CD14-positive monocyte (primary cell): ENCODE measurements around the gene POLR3C. TPM values are rescaled to one million over a fixed set of nuclear protein-coding genes. Genes with fewer than 3 reads are reported as not detected.
A peak's percentile ranks its signal among the peaks of the same experiment; 100 is the strongest.

Experiments
- DNase-seq, 3 donors: peaks; one replicate each; pipeline ENCODE4 v3.0.0-alpha.2; 2011 to 2022
- H2AFZ ChIP-seq: 2 replicates; pipeline ENCODE4 v1.6.0; 2012; ENCODE audit warnings: mild to moderate bottlenecking, low read depth, low read length, inconsistent platforms; ENCODE audit not compliant: insufficient read depth, poor library complexity, severe bottlenecking
- H3K27ac ChIP-seq, 2 donors: 1 replicate in 1 of 2; 2 replicates in 1 of 2; pipeline ENCODE4 v1.5.1; 2012 to 2013; ENCODE audit warnings: low read length in 2 of 2, control low read depth in 1 of 2, inconsistent platforms in 1 of 2, low read depth in 1 of 2, mild to moderate bottlenecking in 1 of 2
- H3K27me3 ChIP-seq, 2 donors: one replicate each; pipeline versions ENCODE4 v1.6.0 to v1.6.1; 2011 to 2013; ENCODE audit warnings: low read length in 2 of 2; ENCODE audit not compliant: control insufficient read depth in 2 of 2, insufficient read depth in 2 of 2
- H3K36me3 ChIP-seq, 2 donors: replicated peaks in 1 of 2; 1 replicate in 1 of 2; 2 replicates in 1 of 2; pipeline versions ENCODE4 v1.5.1 to v1.6.1; 2012 to 2013; ENCODE audit warnings: low read length in 2 of 2, control low read depth in 1 of 2, inconsistent platforms in 1 of 2, mild to moderate bottlenecking in 1 of 2; ENCODE audit not compliant: insufficient read depth in 2 of 2, control insufficient read depth in 1 of 2
- H3K4me1 ChIP-seq, 2 donors: 1 replicate in 1 of 2; 2 replicates in 1 of 2; pipeline versions ENCODE4 v1.5.1 to v1.6.1; 2012 to 2013; ENCODE audit warnings: low read length in 2 of 2, control low read depth in 1 of 2, inconsistent platforms in 1 of 2, mild to moderate bottlenecking in 1 of 2, moderate library complexity in 1 of 2; ENCODE audit not compliant: insufficient read depth in 2 of 2, control insufficient read depth in 1 of 2
- H3K4me2 ChIP-seq: replicated peaks from 2 replicates; pipeline ENCODE3; 2012; ENCODE audit warnings: low read length, moderate library complexity, mild to moderate bottlenecking; ENCODE audit not compliant: poor library complexity, severe bottlenecking; ENCODE audit errors: extremely low read depth
- H3K4me3 ChIP-seq, 3 experiments: fragments of 200-600 bp in 1 of 3; sonication (generic) in 1 of 3; replicated peaks in 1 of 3; 1 replicate in 2 of 3; 2 replicates in 1 of 3; pipeline ENCODE4 v1.5.1; 2011 to 2013; ENCODE audit warnings: low read length in 3 of 3, mild to moderate bottlenecking in 3 of 3, control low read depth in 2 of 3, low read depth in 2 of 3, inconsistent platforms in 1 of 3, moderate library complexity in 1 of 3
- H3K79me2 ChIP-seq: 2 replicates; pipeline ENCODE4 v1.6.0; 2012; ENCODE audit warnings: mild to moderate bottlenecking, control low read depth, inconsistent platforms, low read length, moderate library complexity; ENCODE audit not compliant: insufficient read depth
- H3K9ac ChIP-seq: 2 replicates; pipeline ENCODE4 v1.6.0; 2017; ENCODE audit warnings: low read length, mild to moderate bottlenecking; ENCODE audit not compliant: insufficient read depth, poor library complexity, severe bottlenecking
- H3K9me3 ChIP-seq, 2 donors: replicated peaks in 1 of 2; 1 replicate in 1 of 2; 2 replicates in 1 of 2; pipeline versions ENCODE4 v1.5.1 to v1.6.1; 2012 to 2013; ENCODE audit warnings: low read length in 2 of 2, control low read depth in 1 of 2; ENCODE audit not compliant: control insufficient read depth in 1 of 2, insufficient read depth in 1 of 2
- H4K20me1 ChIP-seq: 2 replicates; pipeline ENCODE4 v1.6.0; 2012; ENCODE audit warnings: mild to moderate bottlenecking, low read length, control low read depth, moderate library complexity; ENCODE audit not compliant: insufficient read depth
- H3K27ac Mint-ChIP-seq, 7 donors: one replicate each; pipeline ENCODE4 v1.8.0; 2020; ENCODE audit warnings: mild to moderate bottlenecking in 7 of 7, mixed read lengths in 7 of 7, moderate library complexity in 6 of 7, inconsistent platforms in 2 of 7
- H3K27me3 Mint-ChIP-seq, 3 donors: one replicate each; pipeline ENCODE4 v1.8.0; 2021 to 2022; ENCODE audit warnings: low read depth in 3 of 3, mild to moderate bottlenecking in 3 of 3, mixed read lengths in 3 of 3, moderate library complexity in 3 of 3, inconsistent platforms in 1 of 3
- H3K36me3 Mint-ChIP-seq, 2 donors: one replicate each; pipeline ENCODE4 v1.8.0; 2020; ENCODE audit warnings: mixed read lengths in 2 of 2, inconsistent platforms in 1 of 2, mild to moderate bottlenecking in 1 of 2
- H3K4me1 Mint-ChIP-seq: one replicate; pipeline ENCODE4 v1.8.0; 2020; ENCODE audit warnings: mild to moderate bottlenecking, mixed read lengths
- H3K4me3 Mint-ChIP-seq, 2 donors: one replicate each; pipeline ENCODE4 v1.8.0; 2020; ENCODE audit warnings: mild to moderate bottlenecking in 2 of 2, mixed read lengths in 2 of 2, moderate library complexity in 1 of 2
- H3K9me3 Mint-ChIP-seq, 7 donors: one replicate each; pipeline ENCODE4 v1.8.0; 2020 to 2022; ENCODE audit warnings: mixed read lengths in 7 of 7, mild to moderate bottlenecking in 6 of 7, moderate library complexity in 6 of 7, inconsistent platforms in 2 of 7
- WGBS: methylation state at CpG from one replicate; pipeline ENCODE4 v1.1.5; 2013; ENCODE audit warnings: missing lambda C conversion rate; ENCODE audit not compliant: insufficient coverage; 5-methylcytosine and 5-hydroxymethylcytosine counted together
- intact Hi-C, 2 donors: fragments of 100-400 bp; cut with micrococcal nuclease; formaldehyde crosslinking; loops; one replicate each; pipeline versions ENCODE4 v1.15.0 to v1.15.1; 2023
- polyA plus RNA-seq, 3 donors: library from polyadenylated mRNA; depleted of rRNA in 1 of 3; unstranded in 2 of 3; stranded (reverse) in 1 of 3; fragments of 300-500 nt in 2 of 3; fragments of >200 nt in 1 of 3; fragmentation: Illumina TruSeq in 2 of 3; gene quantifications; 1 replicate in 2 of 3; 2 replicates in 1 of 3; pipeline ENCODE4 v1.2.3, GENCODE V29; 2012 to 2021
- TF ChIP-seq, protein P1 (sequence below): fragments of 200-600 bp; IDR thresholded peaks from one replicate; pipeline ENCODE4 v1.8.0; 2022; ENCODE audit warnings: antibody characterized with exemption, mild to moderate bottlenecking

POLR3C gene
- polyA plus RNA-seq, 3 donors = 23.5 to 41.3 (median 30.5) TPM

DNA sequence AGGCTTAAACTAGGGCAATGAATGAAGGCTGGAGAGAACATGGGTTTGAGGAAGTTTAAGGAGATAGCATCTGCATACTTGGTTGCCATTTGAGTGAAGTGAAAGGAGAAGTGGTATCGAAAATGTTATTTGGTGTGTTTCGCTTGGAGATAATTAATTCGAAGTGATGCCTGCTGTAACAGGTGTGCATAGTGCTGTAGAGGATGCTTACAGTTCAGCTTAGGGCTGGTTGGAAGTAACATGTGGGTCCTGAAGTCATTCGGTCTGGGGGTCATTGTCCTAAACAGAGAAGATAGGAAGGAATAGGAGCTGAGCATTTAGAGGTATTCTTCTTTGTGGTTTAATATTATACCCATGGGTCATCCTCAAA lies 21.1 kb downstream of the POLR3C start:
- peak in 2 of 3 donors; percentile 40 to 45 for DNase-seq
- Histone ChIP-seq H4K20me1 (no peaks in the 10 kb centered on the region), H3K27ac (peak overlapping the region; percentile 63 to 90), H3K4me1 (peaks cover 19 to 25% of the 10 kb centered on the region in 2 donors), H3K36me3 (peaks cover 43 to 65% of the 10 kb centered on the region in 2 donors), H3K4me2 (peak overlapping the region; percentile 99), H3K9ac (peak overlapping the region; percentile 79), H3K79me2 (no peaks in the 10 kb centered on the region), H2AFZ (peak overlapping the region; percentile 98), H3K4me3 (peak overlapping the region; percentile 72 to 98 (median 88)), H3K27me3 (no peaks in the 10 kb centered on the region), H3K9me3 (no peaks in the 10 kb centered on the region)
- WGBS = 0% methylated on average over 3 of the region's 4 CpGs
- Mint-ChIP-seq H3K4me1 (peaks cover 6% of the 10 kb centered on the region), H3K9me3 (no peaks in the 10 kb centered on the region), H3K4me3 (no peak overlapping the region), H3K36me3 (peaks cover 44 to 50% of the 10 kb centered on the region in 2 donors), H3K27ac (no peak overlapping the region), H3K27me3 (peaks cover 0 to 3% (median 0%) of the 10 kb centered on the region in 3 donors)
- intact Hi-C loops = loop anchor here (5.0 kb wide), 2 partner anchors 42 to 172 kb away; partner anchors contain the start of gene ANKRD35 (in 1 of the 2)
- TF ChIP-seq, protein P1, sequence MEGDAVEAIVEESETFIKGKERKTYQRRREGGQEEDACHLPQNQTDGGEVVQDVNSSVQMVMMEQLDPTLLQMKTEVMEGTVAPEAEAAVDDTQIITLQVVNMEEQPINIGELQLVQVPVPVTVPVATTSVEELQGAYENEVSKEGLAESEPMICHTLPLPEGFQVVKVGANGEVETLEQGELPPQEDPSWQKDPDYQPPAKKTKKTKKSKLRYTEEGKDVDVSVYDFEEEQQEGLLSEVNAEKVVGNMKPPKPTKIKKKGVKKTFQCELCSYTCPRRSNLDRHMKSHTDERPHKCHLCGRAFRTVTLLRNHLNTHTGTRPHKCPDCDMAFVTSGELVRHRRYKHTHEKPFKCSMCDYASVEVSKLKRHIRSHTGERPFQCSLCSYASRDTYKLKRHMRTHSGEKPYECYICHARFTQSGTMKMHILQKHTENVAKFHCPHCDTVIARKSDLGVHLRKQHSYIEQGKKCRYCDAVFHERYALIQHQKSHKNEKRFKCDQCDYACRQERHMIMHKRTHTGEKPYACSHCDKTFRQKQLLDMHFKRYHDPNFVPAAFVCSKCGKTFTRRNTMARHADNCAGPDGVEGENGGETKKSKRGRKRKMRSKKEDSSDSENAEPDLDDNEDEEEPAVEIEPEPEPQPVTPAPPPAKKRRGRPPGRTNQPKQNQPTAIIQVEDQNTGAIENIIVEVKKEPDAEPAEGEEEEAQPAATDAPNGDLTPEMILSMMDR = no peak

DNA sequence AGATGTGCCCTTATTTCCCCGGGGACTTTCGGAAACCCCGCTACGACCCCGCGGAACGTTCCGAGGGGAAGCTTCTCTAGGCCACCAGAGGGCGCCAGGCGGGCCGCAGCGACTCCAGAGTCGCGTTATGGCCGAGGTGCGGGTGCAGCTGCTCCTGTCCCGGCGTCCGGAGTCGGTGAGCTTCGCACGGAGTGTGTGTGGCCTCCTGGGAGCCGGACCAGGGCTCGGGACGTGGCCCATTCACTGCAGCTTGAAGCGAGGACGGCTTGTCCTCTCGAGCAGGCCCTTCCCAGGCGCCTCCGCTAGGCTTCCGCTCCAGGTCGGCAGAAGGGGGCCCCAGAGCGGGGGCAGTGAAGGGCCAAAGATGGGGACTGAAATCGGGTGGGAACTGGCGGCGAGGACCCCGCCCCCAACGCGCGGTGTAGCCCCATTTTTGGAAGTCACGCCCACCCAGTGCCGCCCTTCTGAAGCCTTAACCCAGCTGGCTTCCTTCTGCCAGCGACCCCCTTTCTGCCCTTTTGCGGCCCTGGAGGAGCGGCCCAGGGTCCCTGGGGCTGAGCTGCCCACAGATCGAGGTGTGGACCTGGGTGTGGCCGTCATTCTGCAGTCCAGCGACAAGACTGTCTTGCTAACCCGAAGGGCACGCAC lies 21.6 kb downstream of the POLR3C start, which contains the start of gene NUDT17:
Gene NUDT17, plus strand, starts transcription at position 117 of the 648 bp plus-strand sequence. Its CDS starts 11 bp downstream, at position 128.
- intact Hi-C loops = loop anchor here (1.0 to 5.0 kb wide), 3 partner anchors 42 to 172 kb away; partner anchors contain the start of gene ANKRD35 (in 1 of the 2)
- H3K36me3 Mint-ChIP-seq = peaks cover 46 to 50% of the 10 kb centered on the region in 2 donors

More for the DNA sequence above, 21.6 kb downstream of the POLR3C start, which contains the start of gene NUDT17:
- no peaks in the 10 kb centered on the region for H4K20me1 ChIP-seq
- peak within 1 kb of the TSS; percentile 99 for H3K4me2 ChIP-seq
- no peaks in the 10 kb centered on the region for H3K9me3 ChIP-seq
- H3K79me2 ChIP-seq = no peaks in the 10 kb centered on the region
- peak within 1 kb of the TSS; percentile 98 for H2AFZ ChIP-seq
- no peaks in the 10 kb centered on the region for H3K27me3 ChIP-seq
- TF ChIP-seq, protein P1 = peak; percentile 91
- peak; percentile 64 to 72 (median 71) for DNase-seq
- Mint-ChIP-seq H3K4me1 (peaks cover 6% of the 10 kb centered on the region), H3K4me3 (no peak within 1 kb of the TSS), H3K27ac (peak within 1 kb of the TSS in 3 of 7 donors; percentile 21 to 69 (median 58)), H3K9me3 (no peaks in the 10 kb centered on the region), H3K27me3 (peaks cover 0 to 3% (median 0%) of the 10 kb centered on the region in 3 donors)
- WGBS = 0% methylated on average over 50 of the region's 50 CpGs
- peak within 1 kb of the TSS; percentile 63 to 90 for H3K27ac ChIP-seq
- H3K4me3 ChIP-seq = peak within 1 kb of the TSS; percentile 72 to 98 (median 88)
- peak within 1 kb of the TSS; percentile 79 for H3K9ac ChIP-seq
- peaks cover 19 to 25% of the 10 kb centered on the region in 2 donors for H3K4me1 ChIP-seq
- H3K36me3 ChIP-seq = peaks cover 44 to 65% of the 10 kb centered on the region in 2 donors
